ENCODE data around the gene RNU5B-1.

The RNU5B-1 gene

DNA sequence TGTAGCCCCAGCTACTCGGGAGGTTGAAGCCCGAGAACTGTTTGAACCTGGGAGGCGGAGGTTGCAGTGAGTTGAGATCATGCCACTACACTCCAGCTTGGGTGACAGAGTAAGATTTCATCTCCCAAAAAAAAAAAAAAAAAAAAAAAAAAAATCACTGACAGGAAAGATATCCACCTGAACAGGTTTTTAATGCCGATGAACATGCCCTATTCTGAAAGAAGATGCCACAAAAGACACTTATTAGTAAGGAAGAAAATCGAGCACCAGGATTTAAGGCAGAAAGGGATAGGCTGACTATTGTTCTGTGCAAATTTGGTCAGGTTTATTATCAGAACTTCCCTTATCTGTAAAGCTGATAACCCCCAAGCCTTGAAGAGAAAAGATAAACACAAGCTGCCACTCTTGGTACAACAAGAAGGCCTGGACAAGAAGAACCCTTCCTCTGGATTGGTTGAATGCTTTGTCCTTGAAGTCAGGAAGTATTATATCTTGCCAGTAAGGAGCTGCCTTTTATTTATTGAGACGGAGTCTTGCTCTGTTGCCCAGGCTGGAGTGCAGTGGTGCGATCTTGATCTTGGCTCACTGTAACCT lies 15.1 kb upstream of the RNU5B-1 start:
- no peak for DNase-seq

DNA sequence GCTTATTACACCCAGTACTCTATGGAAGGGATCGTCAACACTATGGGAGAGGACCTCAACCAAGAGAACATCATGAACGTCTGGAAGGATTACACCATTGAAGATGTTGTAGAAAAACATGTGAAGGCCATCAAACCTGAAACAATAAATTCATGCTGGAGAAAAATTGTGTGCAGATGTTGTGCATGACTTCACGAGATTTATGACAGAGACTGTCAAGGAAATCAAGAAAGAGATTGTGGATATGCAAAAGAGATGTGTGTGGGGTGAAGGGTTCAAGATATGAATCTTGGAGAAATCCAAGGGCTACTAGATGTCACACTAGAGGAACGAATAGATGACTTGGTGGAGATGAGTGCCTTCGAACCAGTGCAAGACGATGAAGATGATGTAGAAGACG lies 14.2 kb upstream of the RNU5B-1 start:
- no peak for DNase-seq

DNA sequence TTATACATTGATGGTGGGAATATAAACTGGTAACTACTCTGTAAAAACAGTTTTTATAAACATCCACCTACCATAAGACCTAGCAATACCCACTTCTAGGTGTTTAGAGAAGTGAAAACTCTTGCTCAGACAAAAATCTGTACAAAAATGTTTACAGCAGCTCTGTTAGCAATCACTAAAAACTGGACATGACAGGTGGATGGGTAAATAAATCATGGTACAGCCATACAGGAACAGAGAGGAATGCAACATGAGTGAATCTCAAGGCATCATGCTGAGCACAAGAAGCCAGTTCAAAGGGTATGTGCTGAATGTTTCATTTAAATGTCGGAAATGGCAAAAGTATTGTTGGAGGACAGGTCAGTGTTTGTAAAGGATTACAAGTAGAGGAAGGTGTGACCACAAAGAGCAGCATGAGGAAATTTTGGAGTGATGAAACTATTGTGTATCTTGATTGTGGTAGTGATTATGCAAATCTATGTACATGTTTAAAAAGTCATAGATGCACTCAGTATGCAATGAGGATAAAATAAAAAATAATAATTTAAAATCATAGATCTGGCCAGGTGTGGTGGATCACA lies 11.4 kb upstream of the RNU5B-1 start:
- DNase-seq: no peak

GRCh38 chr15:65298731-65299130 lies 5.7 kb upstream of the RNU5B-1 start:
- DNase-seq: no peak

- no peak for DNase-seq
These were observed 3.5 kb upstream of the RNU5B-1 start for GRCh38 chr15:65300924-65301441.

- no peak for DNase-seq
These were observed 2.4 kb upstream of the RNU5B-1 start for GRCh38 chr15:65302061-65302460.

- peak; percentile 51 for DNase-seq
These were observed 643 bp upstream of the RNU5B-1 start for GRCh38 chr15:65303687-65304380.

GRCh38 chr15:65305150-65305758 lies 777 bp downstream of the RNU5B-1 start:
- no peak for DNase-seq

DNA sequence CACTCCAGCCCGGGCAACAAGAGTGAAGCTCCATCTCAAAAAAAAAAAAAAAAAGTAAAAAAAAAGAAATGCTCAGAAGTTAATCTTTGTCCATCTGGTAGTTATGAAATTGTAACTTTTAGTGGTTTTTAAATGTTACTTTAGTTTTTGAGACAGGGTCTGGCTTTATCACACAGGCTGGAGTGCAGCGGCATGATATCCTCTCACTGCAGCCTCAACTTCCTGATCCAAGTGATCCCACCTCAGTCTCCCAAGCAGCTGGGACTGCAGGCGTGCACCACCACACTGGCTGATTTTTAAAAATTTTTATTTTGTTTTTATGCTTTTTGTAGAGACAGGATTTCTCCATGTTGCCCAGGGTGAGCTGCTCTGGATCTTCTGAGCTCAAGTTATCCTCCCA lies 1.3 kb downstream of the RNU5B-1 start:
- DNase-seq: no peak

DNA sequence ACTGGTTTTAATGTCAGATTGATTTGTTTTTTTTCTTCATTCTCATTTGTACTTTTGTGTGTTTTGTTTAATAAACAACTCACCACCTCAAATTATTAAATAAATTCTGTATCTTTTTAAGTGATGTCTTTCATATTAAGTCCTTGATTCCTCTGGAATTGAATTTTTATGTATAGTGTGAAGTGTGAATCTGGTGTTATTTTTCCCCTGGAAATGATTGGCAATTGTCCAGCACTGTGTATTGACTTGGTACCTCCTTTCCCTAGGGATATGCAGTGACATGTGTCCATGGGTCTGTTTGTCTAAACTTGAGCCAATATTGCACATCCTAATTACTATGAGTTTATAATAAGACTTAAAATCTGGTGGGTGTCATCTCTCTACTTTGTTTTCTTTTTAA lies 2.1 kb downstream of the RNU5B-1 start:
- DNase-seq: peak; percentile 37

DNA sequence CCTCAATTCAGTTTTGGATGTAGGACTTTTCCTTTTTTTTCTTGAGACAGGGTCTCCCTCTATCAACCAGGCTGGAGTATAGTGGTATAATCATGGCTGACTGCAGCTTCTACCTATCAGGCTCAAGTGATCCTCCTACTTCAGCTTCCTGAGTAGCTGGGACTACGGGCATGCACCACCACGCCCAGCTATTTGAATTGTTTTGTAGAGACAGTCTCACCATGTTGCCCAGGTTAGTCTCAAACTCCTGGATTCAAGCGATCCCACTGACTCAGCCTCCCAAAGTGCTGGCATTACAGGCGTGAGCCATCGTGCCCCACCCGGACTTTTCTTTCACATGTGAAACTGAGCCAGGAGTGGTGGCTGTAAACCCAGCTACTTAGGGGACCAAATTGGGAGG lies 3.5 kb downstream of the RNU5B-1 start:
- no peak for DNase-seq

- DNase-seq: no peak
These were observed 5.5 kb downstream of the RNU5B-1 start for GRCh38 chr15:65309882-65310418.

DNA sequence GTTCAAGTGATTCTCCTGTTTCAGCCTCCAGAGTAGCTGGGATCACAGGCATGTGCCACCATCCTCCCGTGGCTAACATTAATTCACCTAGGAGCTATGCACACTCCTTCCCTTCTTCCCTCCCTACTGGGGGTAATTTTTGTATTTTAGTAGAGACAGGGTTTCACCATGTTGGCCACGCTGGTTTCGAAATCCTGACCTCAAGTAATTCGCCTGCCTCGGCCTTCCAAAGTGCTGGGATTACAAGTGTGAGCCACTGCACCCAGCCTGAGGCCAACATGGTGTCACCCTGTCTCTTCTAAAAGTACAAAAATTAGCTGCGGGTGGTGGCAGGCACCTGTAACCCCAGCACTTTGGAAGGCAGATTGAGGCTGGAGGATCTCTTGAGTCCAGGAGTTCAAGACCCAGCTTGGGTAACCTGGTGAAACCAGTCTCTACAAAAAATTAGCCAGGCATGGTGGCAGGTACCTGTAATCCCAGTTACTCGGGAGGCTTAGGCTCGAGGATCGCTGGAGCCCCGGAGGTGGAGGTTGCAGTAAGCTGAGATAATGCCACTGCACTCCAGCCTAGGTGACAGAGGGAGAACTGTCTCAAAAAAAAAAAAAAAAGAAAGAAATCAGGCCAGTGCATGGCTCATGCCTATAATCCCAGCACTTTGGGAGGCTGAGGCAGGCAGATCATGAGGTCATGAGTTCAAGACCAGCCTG lies 6.1 kb downstream of the RNU5B-1 start:
- no peak for DNase-seq

- no peak for DNase-seq
These were observed 7.3 kb downstream of the RNU5B-1 start for GRCh38 chr15:65311760-65312159.

DNA sequence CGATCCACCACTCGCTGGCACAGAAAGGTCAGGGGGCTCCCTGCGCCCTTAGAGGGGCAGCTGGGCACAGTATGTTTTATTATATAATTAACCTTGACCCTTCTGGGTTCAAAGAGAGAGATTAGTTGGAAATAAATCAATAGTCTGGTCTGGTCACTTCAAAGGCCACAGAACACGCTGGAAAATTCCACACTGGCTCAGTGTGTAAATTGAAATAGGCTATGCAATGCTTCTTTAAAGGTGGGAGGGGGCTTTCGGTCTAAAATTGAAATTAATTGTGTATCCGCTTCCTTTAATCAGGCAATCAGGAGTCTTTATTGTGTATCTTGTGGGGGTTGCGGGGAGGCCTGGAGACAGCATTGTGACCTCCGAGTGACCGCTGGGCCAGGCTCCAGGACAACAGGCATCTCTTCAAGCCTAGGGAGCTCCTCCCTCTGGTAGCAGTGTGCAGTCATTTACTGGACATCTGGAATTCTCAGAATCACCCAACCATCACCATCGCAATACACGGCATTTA lies 8.0 kb downstream of the RNU5B-1 start:
- DNase-seq: no peak

DNA sequence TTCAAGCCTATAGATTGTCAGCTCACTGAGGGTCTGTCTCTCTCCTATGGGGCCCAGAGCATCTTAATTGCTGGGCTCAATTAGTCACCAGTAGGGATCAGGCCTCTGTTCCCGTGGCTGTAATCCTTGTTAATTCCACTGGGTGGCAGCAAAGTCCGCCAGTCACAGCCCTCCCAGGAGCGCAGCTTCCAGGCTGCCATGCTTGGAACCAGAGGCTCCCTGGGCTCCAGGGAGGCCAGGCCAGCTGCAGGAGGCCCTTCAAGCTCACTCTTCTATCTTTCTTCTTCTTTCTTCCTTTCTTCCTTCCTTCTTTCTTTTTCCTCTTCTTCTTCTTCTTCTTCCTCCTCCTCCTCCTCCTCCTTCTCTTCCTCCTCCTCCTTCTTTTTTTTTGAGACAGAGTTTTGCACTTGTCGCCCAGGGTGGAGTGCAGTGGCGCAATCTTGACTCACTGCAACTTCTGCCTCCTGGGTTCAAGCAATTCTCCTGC lies 14.4 kb downstream of the RNU5B-1 start:
- DNase-seq: peak; percentile 72

GRCh38 chr15:65323071-65323511 lies 18.6 kb downstream of the RNU5B-1 start:
- peak; percentile 97 for DNase-seq

- no peak for DNase-seq
These were observed 21.6 kb downstream of the RNU5B-1 start for GRCh38 chr15:65326117-65326526.

DNA sequence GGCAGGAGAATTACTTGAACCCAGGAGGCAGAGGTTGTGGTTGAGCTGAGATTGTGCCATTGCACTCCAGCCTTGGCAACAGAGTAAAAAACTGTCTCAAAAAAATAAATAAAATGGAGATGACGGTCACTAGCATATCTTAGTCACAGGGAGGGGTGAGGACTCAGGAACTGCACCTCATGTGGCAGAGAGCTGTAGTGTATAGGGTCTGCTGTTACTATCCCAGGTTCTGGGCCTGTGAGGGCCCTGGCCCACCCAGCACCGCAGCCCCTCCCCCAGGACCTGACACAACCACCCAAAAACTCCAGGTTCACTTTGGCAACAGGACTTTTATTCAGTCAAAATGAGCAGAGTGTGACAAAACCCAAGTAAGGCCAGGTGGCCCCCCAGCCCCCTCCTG lies 22.3 kb downstream of the RNU5B-1 start:
- no peak for DNase-seq

GRCh38 chr15:65327651-65328393 lies 23.3 kb downstream of the RNU5B-1 start:
- DNase-seq: no peak

- DNase-seq: no peak
These were observed 24.2 kb downstream of the RNU5B-1 start for GRCh38 chr15:65328506-65329287.
